Thoracic aorta (tissue), 2 donors: ENCODE data around the gene ISY1. TPM values are rescaled to one million over a fixed set of nuclear protein-coding genes. Genes with fewer than 3 reads are reported as not detected.
"Not testable (repeated sequence)": the region's sequence is repeated elsewhere in the genome, so short reads cannot be mapped to it uniquely, and the experiment has no call there.

Source experiments
- ATAC-seq: fragments of 150-250 bp; one replicate; pipeline ENCODE4 v1.8.0; 2017; ENCODE audit warnings: low read depth; ENCODE audit not compliant: insufficient number of reproducible peaks, low FRiP score
- DNase-seq: peaks from one replicate; pipeline ENCODE4 v3.0.0-alpha.2; 2020; ENCODE audit warnings: low spot score
- H3K27ac ChIP-seq, 2 donors: fragments of 200-600 bp; sonication (generic); 1 replicate in 1 of 2; 2 replicates in 1 of 2; pipeline ENCODE4 v1.5.1; 2016; ENCODE audit warnings: mild to moderate bottlenecking in 2 of 2, moderate library complexity in 2 of 2
- H3K27me3 ChIP-seq: fragments of 200-600 bp; sonication (generic); replicated peaks from 2 replicates; pipeline ENCODE4 v1.6.0; 2016; ENCODE audit warnings: mild to moderate bottlenecking; ENCODE audit not compliant: insufficient read depth
- H3K36me3 ChIP-seq: fragments of 200-600 bp; sonication (generic); one replicate; pipeline ENCODE4 v1.5.1; 2016
- H3K4me1 ChIP-seq, 2 donors: fragments of 200-600 bp; sonication (generic); 1 replicate in 1 of 2; 2 replicates in 1 of 2; pipeline versions ENCODE4 v1.5.1 to v1.6.0; 2016; ENCODE audit warnings: low read depth in 2 of 2, mild to moderate bottlenecking in 1 of 2; ENCODE audit not compliant: control insufficient read depth in 1 of 2
- H3K4me3 ChIP-seq: fragments of 200-600 bp; sonication (generic); 2 replicates; pipeline ENCODE4 v1.5.1; 2016; ENCODE audit warnings: mild to moderate bottlenecking
- H3K9me3 ChIP-seq: fragments of 200-600 bp; sonication (generic); 2 replicates; pipeline ENCODE4 v1.5.1; 2016
- CTCF ChIP-seq: fragments of 200-600 bp; sonication (generic); IDR thresholded peaks from one replicate; pipeline ENCODE4 v1.5.1; 2019; ENCODE audit warnings: antibody characterized with exemption
- total RNA-seq, 2 donors: library from RNA; depleted of rRNA; stranded (reverse); fragments of >200 nt; gene quantifications; one replicate each; pipeline versions ENCODE4 v1.1.0 to v1.2.3, GENCODE V29; 2016

Gene ISY1
- total RNA-seq, 2 donors from 2014 or later, result 7.7 to 16.4 TPM

DNA sequence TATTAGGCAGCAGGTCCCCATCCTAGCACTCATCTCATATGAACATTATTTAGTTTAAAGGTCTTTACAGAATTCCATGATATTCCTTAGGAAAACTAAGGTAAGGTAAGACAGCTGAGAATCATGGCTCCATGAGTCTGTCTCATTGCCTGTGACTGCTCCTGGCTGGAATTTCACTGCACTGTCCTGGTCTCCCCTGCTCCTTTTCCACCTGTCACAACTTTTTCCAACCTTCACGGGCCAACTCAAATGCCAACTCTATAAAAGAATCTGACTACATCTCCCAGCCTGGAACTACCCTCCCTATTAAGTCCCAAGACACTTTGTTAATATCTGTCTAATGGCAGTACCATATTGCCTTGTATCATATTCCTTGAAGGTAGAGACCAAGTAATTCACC lies 15.2 kb upstream of the ISY1 start:
- no peak for ATAC-seq
- Histone ChIP-seq H3K36me3 (peaks cover 10% of the 10 kb centered on the region), H3K4me1 (peaks cover 72 to 99% of the 10 kb centered on the region in 2 donors), H3K27ac (no peak overlapping the region), H3K9me3 (no peaks in the 10 kb centered on the region), H3K4me3 (no peak overlapping the region), H3K27me3 (no peaks in the 10 kb centered on the region)
- no peak for DNase-seq
- no peak for TF ChIP-seq CTCF

DNA sequence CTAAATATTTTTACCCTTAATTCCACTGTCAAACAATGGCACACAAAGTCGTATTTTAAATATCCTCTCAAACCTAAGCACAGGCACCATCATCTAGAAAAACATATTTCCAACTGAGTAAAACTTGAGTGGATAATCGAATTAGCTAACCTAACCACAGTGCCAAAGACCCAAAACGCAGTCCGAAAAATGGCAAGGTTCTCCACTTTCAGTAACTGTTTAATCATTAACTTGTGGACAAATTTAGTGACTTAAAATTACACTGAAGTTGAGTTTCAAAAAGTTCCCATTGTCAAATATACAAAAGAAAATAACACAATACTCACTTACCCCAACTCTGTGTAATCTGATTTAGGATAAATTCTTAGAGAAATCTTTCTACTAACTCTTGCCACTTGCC lies 12.9 kb upstream of the ISY1 start:
- ATAC-seq (no peak), DNase-seq (no peak)
- Histone ChIP-seq H3K9me3 (no peaks in the 10 kb centered on the region), H3K4me3 (peak overlapping the region; percentile 40), H3K27me3 (no peaks in the 10 kb centered on the region), H3K4me1 (peaks cover 49 to 86% of the 10 kb centered on the region in 2 donors), H3K27ac (peak overlapping the region in 1 of 2 donors; percentile 62), H3K36me3 (peaks cover 26% of the 10 kb centered on the region)
- TF ChIP-seq CTCF, result no peak

GRCh38 chr3:129173206-129173605 lies 12.3 kb upstream of the ISY1 start:
- Histone ChIP-seq H3K4me3 (peak overlapping the region; percentile 40), H3K9me3 (no peaks in the 10 kb centered on the region), H3K4me1 (peaks cover 45 to 81% of the 10 kb centered on the region in 2 donors), H3K27me3 (no peaks in the 10 kb centered on the region), H3K36me3 (peaks cover 25% of the 10 kb centered on the region), H3K27ac (peak overlapping the region in 1 of 2 donors; percentile 62)
- no peak for TF ChIP-seq CTCF
- ATAC-seq (no peak), DNase-seq (no peak)

DNA sequence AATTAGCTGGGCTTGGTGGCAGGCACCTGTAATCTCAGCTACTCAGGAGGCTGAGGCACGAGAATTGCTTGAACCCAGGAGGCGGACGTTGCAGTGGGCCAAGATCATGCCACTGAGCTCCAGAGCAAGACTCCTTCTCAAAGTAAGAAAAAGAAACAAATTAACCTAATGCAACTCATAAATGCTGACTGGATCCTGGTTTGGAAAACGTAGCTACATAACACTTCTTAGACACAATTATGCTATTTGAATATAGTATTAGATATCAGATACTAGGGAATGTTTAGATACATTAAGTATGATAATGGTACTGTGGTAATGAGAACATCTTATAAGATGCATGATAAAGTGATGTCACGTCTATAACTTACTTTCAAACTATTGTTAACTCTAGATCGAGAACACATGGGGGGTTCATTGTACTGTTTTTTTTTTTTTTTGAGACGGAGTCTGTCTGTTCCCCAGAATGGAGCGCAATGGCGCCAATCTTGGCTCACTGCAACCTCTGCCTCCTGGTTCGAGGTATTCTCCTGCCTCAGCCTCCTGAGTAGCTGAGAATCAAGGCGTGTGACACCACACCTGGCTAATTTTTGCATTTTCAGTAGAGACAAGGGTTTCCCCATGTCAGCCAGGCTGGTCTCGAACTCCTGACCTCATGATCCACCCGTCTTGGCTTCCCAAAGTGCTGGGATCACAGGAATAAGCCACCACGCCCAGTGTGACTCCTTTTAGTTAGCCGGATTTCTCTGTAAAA lies 5.9 kb upstream of the ISY1 start:
- TF ChIP-seq CTCF, result no peak
- Histone ChIP-seq H3K27ac (no peak overlapping the region), H3K27me3 (no peaks in the 10 kb centered on the region), H3K36me3 (peaks cover 49% of the 10 kb centered on the region), H3K4me3 (no peak overlapping the region), H3K9me3 (no peaks in the 10 kb centered on the region), H3K4me1 (peaks cover 6 to 24% of the 10 kb centered on the region in 2 donors)
- no peak for DNase-seq
- no peak for ATAC-seq

DNA sequence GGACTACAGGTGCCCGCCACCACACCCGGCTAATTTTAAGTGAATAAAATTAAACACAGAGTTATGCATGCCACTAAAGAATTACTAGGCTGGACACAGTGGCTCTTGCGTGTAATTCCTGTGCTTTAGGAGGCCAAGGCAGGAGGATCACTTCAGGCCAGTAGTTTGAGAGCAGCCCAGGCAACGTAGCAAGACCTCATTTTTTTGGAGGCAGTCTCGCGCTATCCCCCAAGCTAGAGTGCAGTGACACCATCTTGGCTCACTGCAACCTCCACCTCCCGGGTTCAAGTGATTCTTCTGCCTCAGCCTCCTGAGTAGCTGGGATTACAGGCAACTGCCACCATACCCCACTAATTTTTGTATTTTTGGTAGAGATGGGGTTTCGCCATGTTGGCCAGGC lies 4.7 kb upstream of the ISY1 start:
- H3K27me3 ChIP-seq, H3K9me3 ChIP-seq, H3K4me3 ChIP-seq, ATAC-seq, H3K27ac ChIP-seq, DNase-seq: not testable (repeated sequence)
- Histone ChIP-seq H3K36me3 (peaks cover 39% of the 10 kb centered on the region), H3K4me1 (peaks cover 6 to 14% of the 10 kb centered on the region in 2 donors)
